A549 treated with dexamethasone at 1 μM for 4 hours (cell line): Measurements from ENCODE around the gene FDXACB1. TPM values are rescaled to one million over a fixed set of nuclear protein-coding genes. Genes with fewer than 3 reads are reported as not detected.

Experiments
- total RNA-seq: library from RNA; stranded (reverse); fragments of 200-300 nt; extraction: Qiagen RNA extraction; gene quantifications from 5 replicates; pipeline ENCODE4 v1.2.3, GENCODE V29; 2022

Gene FDXACB1, protein sequence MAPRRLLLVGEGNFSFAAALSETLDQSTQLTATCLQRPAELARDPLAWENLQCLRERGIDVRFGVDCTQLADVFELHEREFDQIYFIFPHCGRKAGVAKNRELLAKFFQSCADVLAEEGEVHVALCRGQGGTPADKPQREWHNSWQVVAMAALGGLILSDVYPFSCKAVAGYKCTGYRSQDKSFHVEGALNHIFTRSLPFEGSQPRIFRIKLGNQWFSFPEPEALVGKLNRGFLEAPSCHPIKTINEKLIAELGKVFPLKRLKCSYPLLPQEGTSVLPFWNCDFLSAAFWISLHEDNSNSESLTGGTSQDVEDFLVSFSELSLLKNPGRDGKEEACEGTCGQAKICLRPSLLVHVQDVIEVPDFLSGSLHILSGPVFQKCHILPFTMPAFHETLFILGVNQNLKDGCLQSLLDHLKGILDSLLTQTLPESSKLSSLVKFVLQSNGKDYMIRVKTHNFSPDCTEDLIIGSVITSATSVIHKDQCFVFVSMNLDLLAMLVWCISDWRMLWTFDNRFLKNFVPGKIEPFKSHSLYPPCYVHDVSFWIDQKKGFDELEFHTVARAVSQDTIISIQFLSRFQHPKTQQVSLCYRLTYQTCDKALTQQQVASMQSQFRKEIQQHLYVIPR
- 1.4 to 1.6 TPM (median 1.5 TPM) in 5 replicates for total RNA-seq

GRCh38 chr11:111878849-111879636, at the start of gene FDXACB1, which contains the start of gene CFAP68:
Gene FDXACB1 (minus strand): TSS chr11:111879165. CDS start chr11:111879132, 33 bp downstream.
Gene CFAP68 (plus strand): TSS chr11:111879541. CDS start chr11:111879561, 20 bp downstream.

DNA sequence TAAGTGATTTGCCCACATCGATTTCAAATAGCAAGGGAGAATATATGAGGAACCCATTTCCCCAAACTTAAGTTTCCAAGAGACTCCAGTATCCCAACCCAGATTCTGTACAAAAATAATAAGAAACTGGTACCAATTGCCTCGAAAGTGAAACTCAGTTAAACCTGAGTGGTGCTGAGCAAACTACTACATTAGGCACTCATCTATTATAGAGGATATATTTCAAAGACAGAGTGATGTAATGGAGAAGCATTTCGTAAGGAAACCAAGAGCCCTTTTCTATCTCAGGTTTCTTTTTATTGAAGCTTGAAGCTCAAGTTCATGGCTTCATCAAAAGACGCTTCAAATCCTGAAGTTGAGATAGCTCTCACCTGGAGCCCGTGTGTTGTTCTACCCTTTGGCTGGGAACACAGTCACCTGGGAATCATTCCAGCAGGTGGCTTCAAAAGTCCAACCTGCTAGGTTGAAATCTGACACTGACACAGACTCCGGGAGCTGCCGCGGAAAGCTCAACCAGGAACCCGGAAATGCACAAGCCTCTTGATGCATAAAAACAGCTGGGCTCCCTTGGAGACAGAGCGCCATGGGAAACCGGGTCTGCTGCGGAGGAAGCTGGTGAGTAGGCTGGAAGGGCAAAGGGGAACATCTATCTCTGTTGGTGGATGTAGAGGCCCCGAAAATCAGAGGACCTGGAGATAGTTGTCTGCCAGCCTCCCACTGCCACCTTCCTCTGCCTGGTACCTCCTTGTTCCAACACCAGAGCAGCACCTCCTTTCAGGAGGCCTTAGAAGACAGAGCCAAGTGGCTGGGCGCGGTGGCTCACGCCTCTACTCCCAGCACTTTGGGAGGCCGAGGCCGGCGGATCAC, 39.7 kb upstream of the FDXACB1 start, which contains the start of gene C11orf52:
C11orf52 (plus strand) TSS at position 524 of the 867 bp plus-strand sequence; CDS start at position 584, 60 bp downstream.

GRCh38 chr11:111912535-111912934, 33.6 kb upstream of the FDXACB1 start, which contains the start of gene HSPB2:
Gene HSPB2 (plus strand): TSS chr11:111912734. CDS start chr11:111912830, 96 bp downstream.

GRCh38 chr11:111911563-111912401, 32.8 kb upstream of the FDXACB1 start, which contains the start of gene CRYAB:
Gene CRYAB (minus strand): TSS chr11:111911770. CDS start chr11:111911724, 46 bp downstream.

GRCh38 chr11:111870886-111871692, 7.9 kb downstream of the FDXACB1 start, which contains the start of gene ALG9:
Gene ALG9 (minus strand): TSS chr11:111871581. CDS start chr11:111871482, 99 bp downstream.

Other genes with a start within 250 kb of the FDXACB1 start
- 16.2 to 22.0 TPM (median 19.2 TPM) in 5 replicates for gene PPP2R1B, start 112.8 kb downstream of the FDXACB1 start, total RNA-seq
- gene ALG9, start 7.6 kb downstream of the FDXACB1 start, total RNA-seq = 19.6 to 25.2 TPM (median 21.7 TPM) in 5 replicates
- gene CFAP68, start 376 bp upstream of the FDXACB1 start, total RNA-seq = 31.6 to 37.7 TPM (median 36.1 TPM) in 5 replicates
- 12.4 to 28.7 TPM (median 17.0 TPM) in 5 replicates for gene CRYAB, start 32.6 kb upstream of the FDXACB1 start, total RNA-seq
- 0.09 TPM in 1 of 5 replicates, not detected in the others for gene HSPB2, start 33.6 kb upstream of the FDXACB1 start, total RNA-seq
- 0.15 to 0.45 TPM (median 0.26 TPM) in 5 replicates for gene C11orf52, start 39.7 kb upstream of the FDXACB1 start, total RNA-seq
- 6.1 to 10.3 TPM (median 9.6 TPM) in 5 replicates for gene DIXDC1, start 58.2 kb upstream of the FDXACB1 start, total RNA-seq
- gene DLAT, start 146.2 kb upstream of the FDXACB1 start, total RNA-seq = 26.5 to 34.1 TPM (median 31.1 TPM) in 5 replicates
- 0.70 to 1.4 TPM (median 1.1 TPM) in 5 replicates for gene PIH1D2, start 194.9 kb upstream of the FDXACB1 start, total RNA-seq
- 15.9 to 18.2 TPM (median 17.3 TPM) in 5 replicates for gene NKAPD1, start 195.1 kb upstream of the FDXACB1 start, total RNA-seq
- 56.0 to 75.2 TPM (median 59.3 TPM) in 5 replicates for gene TIMM8B, start 207.6 kb upstream of the FDXACB1 start, total RNA-seq
- 57.4 to 72.2 TPM (median 63.7 TPM) in 5 replicates for gene SDHD, start 207.7 kb upstream of the FDXACB1 start, total RNA-seq